ENCODE measurements around the gene GBP2.

GRCh38 chr1:89102021-89102420 lies 23.9 kb downstream of the GBP2 start:
- TF ChIP-seq CTCF (IDR thresholded peaks at IDR 0.05), result no peak
- no peak for TF ChIP-seq POLR2AphosphoS5 (IDR thresholded peaks at IDR 0.05; ENCODE audit: insufficient read depth in 1 of 2, low read depth in 1 of 2)

Data from vagina (tissue), 2 donors.